KG1 (cell line): ENCODE data around the gene DNM3.

ENCODE experiments used
- DNase-seq: peaks from one replicate; lab custom pipeline; 2025; lab: John Stamatoyannopoulos, UW

The DNM3 gene

GRCh38 chr1:172326136-172326535 is 484.8 kb downstream of the DNM3 start:
- no peak for DNase-seq

GRCh38 chr1:172328266-172328665 is 487.0 kb downstream of the DNM3 start:
- DNase-seq = no peak

GRCh38 chr1:172332230-172332629 is 490.9 kb downstream of the DNM3 start:
- DNase-seq = no peak

- DNase-seq = no peak
These were observed 494.1 kb downstream of the DNM3 start for GRCh38 chr1:172335377-172335776.

GRCh38 chr1:172338295-172338735 is 497.0 kb downstream of the DNM3 start:
- DNase-seq = no peak

- no peak for DNase-seq
These were observed 498.5 kb downstream of the DNM3 start for GRCh38 chr1:172339842-172340241.

GRCh38 chr1:172340520-172340919 is 499.2 kb downstream of the DNM3 start:
- no peak for DNase-seq

- no peak for DNase-seq
These were observed 500.4 kb downstream of the DNM3 start for GRCh38 chr1:172341697-172342096.

GRCh38 chr1:172342584-172343239 is 501.4 kb downstream of the DNM3 start:
- no peak for DNase-seq

- DNase-seq = no peak
These were observed 502.2 kb downstream of the DNM3 start for GRCh38 chr1:172343240-172344160.

GRCh38 chr1:172344444-172344843 is 503.1 kb downstream of the DNM3 start:
- no peak for DNase-seq

- DNase-seq = no peak
These were observed 503.8 kb downstream of the DNM3 start for GRCh38 chr1:172345077-172345476.

- no peak for DNase-seq
These were observed 506.1 kb downstream of the DNM3 start for GRCh38 chr1:172347416-172347815.

GRCh38 chr1:172350856-172351255 is 509.6 kb downstream of the DNM3 start:
- no peak for DNase-seq

GRCh38 chr1:172351346-172351745 is 510.0 kb downstream of the DNM3 start:
- DNase-seq = no peak

GRCh38 chr1:172351754-172352161 is 510.5 kb downstream of the DNM3 start:
- DNase-seq = no peak

- no peak for DNase-seq
These were observed 511.1 kb downstream of the DNM3 start for GRCh38 chr1:172352435-172352834.

- DNase-seq = no peak
These were observed 513.3 kb downstream of the DNM3 start for GRCh38 chr1:172354291-172355274.

- no peak for DNase-seq
These were observed 515.3 kb downstream of the DNM3 start for GRCh38 chr1:172356620-172357019.

- no peak for DNase-seq
These were observed 516.6 kb downstream of the DNM3 start for GRCh38 chr1:172357753-172358385.

GRCh38 chr1:172359491-172359999 is 518.2 kb downstream of the DNM3 start:
- no peak for DNase-seq
